Esophagus squamous epithelium (tissue), 5 donors: ENCODE results near the gene NRXN2. TPM values are rescaled to one million over a fixed set of nuclear protein-coding genes. Genes with fewer than 3 reads are reported as not detected.
A peak's percentile ranks its signal among the peaks of the same experiment; 100 is the strongest.

Experiments
- DNase-seq: peaks from one replicate; lab custom pipeline; 2025; lab: John Stamatoyannopoulos, UW
- H3K27ac ChIP-seq, 4 donors: fragments of 200-600 bp; sonication (generic); one replicate each; pipeline ENCODE4 v1.5.1; 2016 to 2019; ENCODE audit warnings: mild to moderate bottlenecking in 1 of 4
- H3K27me3 ChIP-seq, 4 donors: fragments of 200-600 bp; sonication (generic); 1 replicate in 3 of 4; 2 replicates in 1 of 4; pipeline versions ENCODE4 v1.5.1 to v1.6.0; 2017 to 2021; ENCODE audit warnings: antibody characterized with exemption in 1 of 4
- H3K36me3 ChIP-seq, 3 donors: fragments of 200-600 bp; sonication (generic); one replicate each; pipeline ENCODE4 v1.5.1; 2016 to 2019
- H3K4me1 ChIP-seq, 3 donors: fragments of 200-600 bp; sonication (generic); one replicate each; pipeline ENCODE4 v1.5.1; 2017 to 2019
- H3K4me3 ChIP-seq, 4 donors: fragments of 200-600 bp; sonication (generic); 1 replicate in 3 of 4; 2 replicates in 1 of 4; pipeline ENCODE4 v1.5.1; 2016 to 2019; ENCODE audit warnings: mild to moderate bottlenecking in 2 of 4, moderate library complexity in 1 of 4
- H3K9me3 ChIP-seq, 3 donors: fragments of 200-600 bp; sonication (generic); one replicate each; pipeline ENCODE4 v1.5.1; 2016 to 2019
- CTCF ChIP-seq, 6 experiments: fragments of 450-650 bp in 4 of 6; fragments of 200-600 bp in 2 of 6; sonication (generic) in 2 of 6; IDR thresholded peaks; one replicate each; pipeline ENCODE4 v1.5.1; 2016 to 2019; ENCODE audit warnings: antibody characterized with exemption in 6 of 6, mild to moderate bottlenecking in 4 of 6, moderate library complexity in 4 of 6
- POLR2A ChIP-seq, 4 donors: fragments of 450-650 bp; IDR thresholded peaks; one replicate each; pipeline ENCODE4 v1.6.1; 2017; ENCODE audit warnings: antibody characterized with exemption in 4 of 4, mild to moderate bottlenecking in 4 of 4, moderate library complexity in 3 of 4
- WGBS, 2 donors: methylation state at CpG; one replicate each; pipeline ENCODE4 v1.1.5; 2018; 5-methylcytosine and 5-hydroxymethylcytosine counted together
- intact Hi-C: fragments of 100-400 bp; cut with DNase I; formaldehyde crosslinking; loops from one replicate; pipeline ENCODE4 v1.15.0; 2022
- total RNA-seq, 4 donors: library from RNA; depleted of rRNA; stranded (reverse); fragments of >200 nt; gene quantifications; one replicate each; pipeline ENCODE4 v1.1.0, GENCODE V29; 2016
- donor health status: DM: yes; HTN: yes; CAD: no.

NRXN2 gene
- total RNA-seq, 4 donors from 2014 or later, result 0.38 TPM; not detected in 3

DNA sequence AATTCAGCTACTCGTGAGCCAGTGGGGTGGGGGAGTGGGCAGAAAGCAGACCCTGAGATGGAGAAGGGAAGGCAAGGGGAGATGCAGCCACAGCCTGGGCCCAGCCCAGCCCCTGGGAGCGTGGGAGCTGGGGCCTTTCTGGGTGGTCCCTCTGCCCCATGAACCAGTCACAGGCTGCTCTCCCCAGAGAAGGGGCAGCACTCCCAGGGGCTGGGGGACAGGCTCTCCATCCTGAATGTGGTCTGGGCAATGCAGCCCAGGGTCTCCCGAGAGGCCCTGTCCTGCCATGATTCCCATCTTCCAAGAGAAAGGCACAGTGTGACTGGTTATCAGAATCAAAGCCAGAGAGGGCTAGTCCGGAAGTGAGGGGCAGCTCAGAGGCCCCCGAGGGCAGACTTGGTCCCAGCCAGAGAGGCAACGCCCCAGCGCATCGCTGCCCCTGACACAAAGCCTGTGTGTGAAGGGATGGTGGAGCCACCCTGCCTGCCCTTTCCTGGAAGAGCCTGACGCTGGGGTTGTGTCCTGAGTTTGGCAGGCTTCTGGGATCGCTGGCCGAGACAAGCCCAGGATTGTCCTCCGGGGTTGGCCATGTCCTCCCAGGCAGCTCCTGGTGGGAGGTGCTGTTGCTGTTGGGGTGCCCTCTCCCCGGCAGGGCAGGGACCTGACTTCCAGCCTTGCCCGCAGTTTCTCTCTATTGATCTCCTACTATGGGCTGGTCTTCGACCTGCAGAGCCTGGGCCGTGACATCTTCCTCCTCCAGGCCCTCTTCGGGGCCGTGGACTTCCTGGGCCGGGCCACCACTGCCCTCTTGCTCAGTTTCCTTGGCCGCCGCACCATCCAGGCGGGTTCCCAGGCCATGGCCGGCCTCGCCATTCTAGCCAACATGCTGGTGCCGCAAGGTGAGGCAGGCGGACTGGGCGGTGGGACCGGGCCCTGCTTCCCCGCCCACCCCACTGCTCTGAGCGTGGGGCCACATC, 155.8 kb downstream of the NRXN2 start:
- DNase-seq, result no peak
- 46 to 85% methylated on average over 4 to 5 of the region's 30 CpGs for WGBS, 2 donors
- Histone ChIP-seq H3K4me1 (peaks cover 0 to 26% (median 3%) of the 10 kb centered on the region in 3 donors), H3K27me3 (no peaks in the 10 kb centered on the region), H3K27ac (no peak overlapping the region), H3K36me3 (no peaks in the 10 kb centered on the region), H3K9me3 (no peaks in the 10 kb centered on the region), H3K4me3 (no peak overlapping the region)
- intact Hi-C loops, result no loop called here
- TF ChIP-seq POLR2A (IDR thresholded peaks at IDR 0.05), result no peak
- no peak for TF ChIP-seq CTCF (IDR thresholded peaks at IDR 0.05)

DNA sequence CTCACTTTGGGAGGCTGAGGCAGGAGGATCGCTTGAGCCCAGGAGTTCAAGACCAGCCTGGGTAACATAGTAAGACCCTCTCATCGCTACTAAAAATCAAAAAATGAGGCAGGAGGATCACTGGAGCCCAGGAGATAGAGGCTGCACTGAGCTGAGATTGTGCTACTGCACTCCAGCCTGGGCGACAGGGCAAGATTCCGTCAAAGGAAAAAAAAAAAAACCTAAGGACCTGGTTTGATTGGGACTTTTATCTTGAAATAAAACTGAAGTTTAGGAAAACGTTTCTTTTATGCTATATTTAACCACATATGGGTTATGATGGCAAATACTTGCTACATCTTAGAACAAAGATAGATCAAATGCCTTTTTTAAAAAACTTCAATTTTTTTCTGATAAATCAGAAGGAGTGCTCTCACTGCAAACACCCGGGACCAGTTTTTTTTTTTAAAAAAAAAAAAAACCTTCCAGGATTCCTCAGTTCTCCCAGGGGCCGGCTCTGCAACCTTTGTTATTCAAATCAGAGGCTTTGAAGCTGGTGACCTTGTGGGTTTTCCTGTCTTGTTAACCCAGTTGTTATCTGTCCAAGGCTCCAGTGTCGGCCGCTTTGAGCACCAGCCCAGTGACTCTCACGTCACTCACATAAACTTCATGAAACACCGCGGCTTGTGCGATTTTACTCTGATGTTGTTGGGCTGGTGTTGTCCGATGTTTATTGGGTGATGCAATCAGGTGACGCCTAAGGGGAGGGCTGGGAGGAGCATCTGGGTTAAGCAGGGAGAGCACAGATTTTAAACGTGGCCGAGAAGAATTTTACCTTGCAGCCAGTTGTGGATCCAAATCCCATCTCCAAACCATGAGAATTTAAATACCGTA, 156.7 kb downstream of the NRXN2 start:
- DNase-seq, result no peak
- Histone ChIP-seq H3K27me3 (no peaks in the 10 kb centered on the region), H3K9me3 (no peaks in the 10 kb centered on the region), H3K4me1 (peaks cover 0 to 16% (median 0%) of the 10 kb centered on the region in 3 donors), H3K27ac (no peak overlapping the region), H3K4me3 (peak overlapping the region in 1 of 4 donors; percentile 14), H3K36me3 (no peaks in the 10 kb centered on the region)
- TF ChIP-seq POLR2A (IDR thresholded peaks at IDR 0.05) (no peak), CTCF (IDR thresholded peaks at IDR 0.05) (no peak)
- intact Hi-C loops, result no loop called here
- 26 to 49% methylated on average over 14 to 18 of the region's 18 CpGs for WGBS, 2 donors

- intact Hi-C loops, result no loop called here
- Histone ChIP-seq H3K4me1 (peaks cover 0 to 16% (median 0%) of the 10 kb centered on the region in 3 donors), H3K36me3 (no peaks in the 10 kb centered on the region), H3K27me3 (peaks cover 0 to 4% (median 0%) of the 10 kb centered on the region in 4 donors), H3K27ac (no peak overlapping the region), H3K4me3 (no peak overlapping the region), H3K9me3 (no peaks in the 10 kb centered on the region)
- no peak for DNase-seq
- 85 to 93% methylated on average over 13 to 16 of the region's 24 CpGs for WGBS, 2 donors
- TF ChIP-seq POLR2A (IDR thresholded peaks at IDR 0.05), result no peak
- no peak for TF ChIP-seq CTCF (IDR thresholded peaks at IDR 0.05)
These were observed 157.8 kb downstream of the NRXN2 start for GRCh38 chr11:64564947-64565889.

DNA sequence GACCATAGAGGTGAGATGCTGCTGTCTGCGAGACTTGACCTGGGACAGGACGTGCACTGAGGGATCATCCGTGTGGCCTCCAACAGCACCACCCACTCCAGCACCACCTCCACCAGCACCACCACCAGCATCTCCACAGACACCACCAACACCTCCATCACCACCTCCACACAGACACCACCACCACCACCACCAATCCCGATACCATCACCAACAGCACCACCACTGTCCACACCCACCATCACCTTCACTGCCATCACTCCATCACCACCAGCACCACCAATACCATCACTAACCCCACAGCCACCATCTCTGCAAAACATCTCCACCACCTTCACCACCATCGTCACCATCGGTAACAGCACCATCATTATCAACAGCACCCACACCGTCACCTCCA, 158.6 kb downstream of the NRXN2 start:
- peaks cover 0 to 7% (median 0%) of the 10 kb centered on the region in 4 donors for H3K27me3 ChIP-seq
- no peak for DNase-seq
- no peaks in the 10 kb centered on the region for H3K36me3 ChIP-seq
- peaks cover 0 to 16% (median 0%) of the 10 kb centered on the region in 3 donors for H3K4me1 ChIP-seq
- WGBS, 2 donors, result 90% methylated on average over 6 to 7 of the region's 7 CpGs
- intact Hi-C loops, result no loop called here
- H3K27ac ChIP-seq, result no peak overlapping the region
- TF ChIP-seq POLR2A (IDR thresholded peaks at IDR 0.05), result no peak
- no peaks in the 10 kb centered on the region for H3K9me3 ChIP-seq
- no peak overlapping the region for H3K4me3 ChIP-seq

DNA sequence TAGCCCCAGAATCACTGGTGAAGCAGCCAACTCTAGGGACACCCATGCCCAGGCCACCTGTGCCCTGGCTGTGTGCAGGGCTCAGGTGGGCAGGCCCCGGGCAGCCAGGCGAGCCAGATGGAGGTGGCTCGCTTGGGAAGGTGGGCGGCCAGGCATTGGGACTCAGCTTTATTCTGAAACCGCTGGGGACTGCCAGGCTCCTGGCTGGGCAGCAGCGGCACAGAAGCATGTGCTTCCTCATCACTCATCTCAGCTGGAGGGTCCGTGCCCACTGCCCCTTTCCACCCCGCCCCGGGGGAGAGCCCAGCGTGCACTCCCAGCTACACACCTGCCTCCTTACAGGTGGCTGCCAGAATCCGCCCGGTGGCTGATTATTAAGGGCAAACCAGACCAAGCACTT, 159.0 kb downstream of the NRXN2 start:
- H3K36me3 ChIP-seq, result no peaks in the 10 kb centered on the region
- H3K4me1 ChIP-seq, result peaks cover 0 to 16% (median 0%) of the 10 kb centered on the region in 3 donors
- no peak for DNase-seq
- intact Hi-C loops, result no loop called here
- H3K27me3 ChIP-seq, result peaks cover 0 to 12% (median 0%) of the 10 kb centered on the region in 4 donors
- no peak overlapping the region for H3K4me3 ChIP-seq
- no peak overlapping the region for H3K27ac ChIP-seq
- TF ChIP-seq CTCF (IDR thresholded peaks at IDR 0.05), result no peak
- TF ChIP-seq POLR2A (IDR thresholded peaks at IDR 0.05), result no peak
- no peaks in the 10 kb centered on the region for H3K9me3 ChIP-seq
- whole genome bisulfite sequencing, 2 donors, result 33 to 95% methylated on average over 2 to 4 of the region's 12 CpGs
